ENCODE data around the gene EIF5.
A peak's percentile ranks its signal among the peaks of the same experiment; 100 is the strongest.

The EIF5 gene

GRCh38 chr14:103302966-103303365 lies 31.1 kb upstream of the EIF5 start:
- DNase-seq (ENCODE audit: low read depth, low spot score) = no peak

GRCh38 chr14:103304706-103305105 lies 29.3 kb upstream of the EIF5 start:
- TF ChIP-seq FOXP2 (optimal IDR thresholded peaks at IDR 0.05; ENCODE audit: control extremely low read depth, extremely low read length, insufficient read depth) = no peak
- no peak for TF ChIP-seq POLR2AphosphoS5 (IDR thresholded peaks at IDR 0.05; ENCODE audit: borderline replicate concordance, low read depth, low read length)
- no peak for TF ChIP-seq EZH2 (IDR thresholded peaks at IDR 0.05)
- no peak for DNase-seq (ENCODE audit: low read depth, low spot score)
- Histone ChIP-seq H3K9me3 (ENCODE audit: low read depth, low read length) (no peaks in the 10 kb centered on the region), H3K4me3 (no peak overlapping the region), H3K27ac (no peak overlapping the region), H3K36me3 (ENCODE audit: insufficient read depth, low read length) (no peaks in the 10 kb centered on the region), H3K9ac (ENCODE audit: insufficient read length) (no peak overlapping the region)

More at GRCh38 chr14:103302966-103303365, 31.1 kb upstream of the EIF5 start:
- Histone ChIP-seq H3K4me3 (0 out of 2 replicates have a peak overlapping the region, but pooled peaks have one; percentile 14), H3K36me3 (ENCODE audit: insufficient read depth, low read length) (no peaks in the 10 kb centered on the region), H3K9ac (ENCODE audit: insufficient read length) (peak overlapping the region; percentile 56), H3K9me3 (ENCODE audit: low read depth, low read length) (no peaks in the 10 kb centered on the region), H3K27ac (peak overlapping the region; percentile 92)
- TF ChIP-seq POLR2AphosphoS5 (IDR thresholded peaks at IDR 0.05; ENCODE audit: borderline replicate concordance, low read depth, low read length) = no peak
- no peak for TF ChIP-seq EZH2 (IDR thresholded peaks at IDR 0.05)
- no peak for TF ChIP-seq FOXP2 (optimal IDR thresholded peaks at IDR 0.05; ENCODE audit: control extremely low read depth, extremely low read length, insufficient read depth)

- Histone ChIP-seq H3K9ac (ENCODE audit: insufficient read length) (no peak overlapping the region), H3K27ac (peak overlapping the region; percentile 68), H3K4me3 (no peak overlapping the region), H3K9me3 (ENCODE audit: low read depth, low read length) (no peaks in the 10 kb centered on the region), H3K36me3 (ENCODE audit: insufficient read depth, low read length) (no peaks in the 10 kb centered on the region)
- DNase-seq (ENCODE audit: low read depth, low spot score) = no peak
- TF ChIP-seq EZH2 (IDR thresholded peaks at IDR 0.05) (no peak), POLR2AphosphoS5 (IDR thresholded peaks at IDR 0.05; ENCODE audit: borderline replicate concordance, low read depth, low read length) (no peak), FOXP2 (optimal IDR thresholded peaks at IDR 0.05; ENCODE audit: control extremely low read depth, extremely low read length, insufficient read depth) (no peak)
These were observed 25.1 kb upstream of the EIF5 start for GRCh38 chr14:103308717-103309616.

- Histone ChIP-seq H3K9me3 (ENCODE audit: low read depth, low read length) (no peaks in the 10 kb centered on the region), H3K4me3 (no peak overlapping the region), H3K36me3 (ENCODE audit: insufficient read depth, low read length) (no peaks in the 10 kb centered on the region), H3K9ac (ENCODE audit: insufficient read length) (no peak overlapping the region), H3K27ac (no peak overlapping the region)
- no peak for DNase-seq (ENCODE audit: low read depth, low spot score)
- TF ChIP-seq POLR2AphosphoS5 (IDR thresholded peaks at IDR 0.05; ENCODE audit: borderline replicate concordance, low read depth, low read length) (no peak), FOXP2 (optimal IDR thresholded peaks at IDR 0.05; ENCODE audit: control extremely low read depth, extremely low read length, insufficient read depth) (no peak), EZH2 (IDR thresholded peaks at IDR 0.05) (no peak)
These were observed 23.4 kb upstream of the EIF5 start for GRCh38 chr14:103310576-103311095.

- Histone ChIP-seq H3K4me3 (no peak overlapping the region), H3K9me3 (ENCODE audit: low read depth, low read length) (no peaks in the 10 kb centered on the region), H3K36me3 (ENCODE audit: insufficient read depth, low read length) (no peaks in the 10 kb centered on the region), H3K9ac (ENCODE audit: insufficient read length) (no peak overlapping the region), H3K27ac (no peak overlapping the region)
- no peak for TF ChIP-seq EZH2 (IDR thresholded peaks at IDR 0.05)
- TF ChIP-seq POLR2AphosphoS5 (IDR thresholded peaks at IDR 0.05; ENCODE audit: borderline replicate concordance, low read depth, low read length) = no peak
- no peak for TF ChIP-seq FOXP2 (optimal IDR thresholded peaks at IDR 0.05; ENCODE audit: control extremely low read depth, extremely low read length, insufficient read depth)
- no peak for DNase-seq (ENCODE audit: low read depth, low spot score)
These were observed 22.7 kb upstream of the EIF5 start for GRCh38 chr14:103311171-103311997.

GRCh38 chr14:103312006-103312635 lies 21.9 kb upstream of the EIF5 start:
- DNase-seq (ENCODE audit: low read depth, low spot score) = no peak
- Histone ChIP-seq H3K4me3 (no peak overlapping the region), H3K27ac (no peak overlapping the region), H3K9me3 (ENCODE audit: low read depth, low read length) (no peaks in the 10 kb centered on the region), H3K9ac (ENCODE audit: insufficient read length) (no peak overlapping the region), H3K36me3 (ENCODE audit: insufficient read depth, low read length) (no peaks in the 10 kb centered on the region)
- TF ChIP-seq EZH2 (IDR thresholded peaks at IDR 0.05) (no peak), POLR2AphosphoS5 (IDR thresholded peaks at IDR 0.05; ENCODE audit: borderline replicate concordance, low read depth, low read length) (no peak), FOXP2 (optimal IDR thresholded peaks at IDR 0.05; ENCODE audit: control extremely low read depth, extremely low read length, insufficient read depth) (no peak)

- Histone ChIP-seq H3K27ac (no peak overlapping the region), H3K9ac (ENCODE audit: insufficient read length) (no peak overlapping the region), H3K4me3 (no peak overlapping the region), H3K36me3 (ENCODE audit: insufficient read depth, low read length) (no peaks in the 10 kb centered on the region), H3K9me3 (ENCODE audit: low read depth, low read length) (no peaks in the 10 kb centered on the region)
- DNase-seq (ENCODE audit: low read depth, low spot score) = no peak
- TF ChIP-seq POLR2AphosphoS5 (IDR thresholded peaks at IDR 0.05; ENCODE audit: borderline replicate concordance, low read depth, low read length) (no peak), FOXP2 (optimal IDR thresholded peaks at IDR 0.05; ENCODE audit: control extremely low read depth, extremely low read length, insufficient read depth) (no peak), EZH2 (IDR thresholded peaks at IDR 0.05) (no peak)
These were observed 20.3 kb upstream of the EIF5 start for GRCh38 chr14:103313704-103314103.
